HepG2 (cell line): ENCODE measurements around the gene CCDC197. TPM values are rescaled to one million over a fixed set of nuclear protein-coding genes. Genes with fewer than 3 reads are reported as not detected.

Experiments used
- ATF1 ChIP-seq: IDR thresholded peaks from 2 replicates; pipeline ENCODE4 v1.6.1; 2016; ENCODE audit warnings: mild to moderate bottlenecking, control low read depth
- MAFG ChIP-seq: sonication (generic); formaldehyde crosslinking; IDR thresholded peaks from 2 replicates; pipeline ENCODE4 v1.5.1; 2020; ENCODE audit warnings: mild to moderate bottlenecking, missing genetic modification reagents
- MEF2D ChIP-seq: sonication (generic); formaldehyde crosslinking; IDR thresholded peaks from 2 replicates; pipeline ENCODE4 v1.5.1; 2020; ENCODE audit warnings: mild to moderate bottlenecking, missing genetic modification reagents
- ZNF281 ChIP-seq: sonication (generic); formaldehyde crosslinking; IDR thresholded peaks from 2 replicates; pipeline ENCODE4 v1.4.0; 2020; ENCODE audit warnings: missing genetic modification reagents, borderline replicate concordance
- ZNF646 ChIP-seq: sonication (generic); formaldehyde crosslinking; IDR thresholded peaks from 2 replicates; pipeline ENCODE4 v1.9.0; 2021; ENCODE audit warnings: mild to moderate bottlenecking, missing genetic modification reagents
- polyA plus RNA-seq, 8 experiments: library from polyadenylated mRNA; depleted of rRNA in 3 of 8; stranded (reverse) in 7 of 8; unstranded in 1 of 8; fragments of >200 nt; fragmentation: Illumina TruSeq in 4 of 8; extraction: Trizol in 4 of 8; gene quantifications; 2 replicates each; pipeline versions ENCODE4 v1.2.1 to v1.2.3, GENCODE V29; 2011 to 2016; ENCODE audit warnings: low read depth in 4 of 8, missing spikeins in 1 of 8, mixed read lengths in 1 of 8; ENCODE audit not compliant: insufficient read depth in 1 of 8
- total RNA-seq, 5 experiments: library from RNA; depleted of rRNA; stranded (reverse); fragments of >200 nt; fragmentation: Illumina TruSeq; extraction: Trizol; gene quantifications; 2 replicates each; pipeline ENCODE4 v1.2.3, GENCODE V29; 2016; ENCODE audit warnings: low read depth in 1 of 5

CCDC197 gene
- total and polyA plus RNA-seq, 2 of the 13 experiments (the other 11 are each of a cell fraction or from before 2014, with no cell fraction given) = 0.11 to 0.13 TPM

GRCh38 chr14:94037954-94038353 lies 40.9 kb downstream of the CCDC197 start (continued):
- TF ChIP-seq ZNF646 (no peak), MEF2D (CRISPR knock-in tag) (no peak), ATF1 (CRISPR knock-in tag) (no peak), MAFG (no peak), ZNF281 (no peak)
- TF ChIP-seq, all 625 proteins: peak for 0
